Measurements from ENCODE around the gene DRAXIN.

DRAXIN gene

DNA sequence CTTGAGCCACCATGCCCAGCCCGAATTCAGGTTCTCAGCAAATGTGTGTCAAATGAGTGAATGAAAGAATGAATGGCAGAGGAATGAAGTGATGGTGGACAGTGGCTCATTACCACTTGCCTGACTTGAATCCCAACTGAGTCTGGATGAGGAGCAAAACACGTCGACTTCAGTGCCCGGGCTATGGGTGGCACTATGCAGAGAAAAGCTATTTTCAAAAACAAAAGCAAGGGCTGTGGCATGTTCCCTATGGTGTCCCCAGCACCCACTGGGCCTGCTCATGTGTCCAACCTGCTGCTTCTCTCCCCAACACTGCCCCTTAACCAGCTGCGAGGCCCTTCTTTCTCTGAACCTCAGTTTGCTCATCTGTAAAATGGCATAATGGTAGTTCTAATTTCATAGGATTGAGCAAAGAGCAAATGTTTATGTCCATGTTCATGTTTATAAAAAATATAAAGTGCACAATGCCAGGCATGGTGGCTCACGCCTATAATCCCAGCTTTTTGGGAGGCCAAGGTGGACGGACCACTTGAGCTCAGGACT lies 6.2 kb upstream of the DRAXIN start:
- DNase-seq (ENCODE audit: low read depth): no peak

DNA sequence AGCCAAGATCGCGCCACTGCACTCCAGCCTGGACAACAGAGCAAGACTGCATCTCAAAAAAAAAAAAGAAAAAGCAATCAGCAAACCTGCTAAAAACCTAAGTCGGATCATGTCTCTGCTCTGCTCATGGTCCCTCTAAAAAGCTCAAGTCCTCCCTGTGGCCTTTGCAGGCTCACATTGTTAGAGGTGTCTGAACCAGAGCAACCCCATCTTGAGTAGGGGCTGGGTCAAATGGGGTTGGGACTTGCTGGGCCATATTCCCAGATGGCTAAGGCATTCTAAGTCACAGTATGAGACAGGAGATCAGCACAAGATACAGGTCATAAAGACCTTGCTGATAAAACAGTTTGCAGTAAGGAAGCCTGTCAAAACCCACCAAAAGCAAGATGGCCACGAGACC lies 3.0 kb upstream of the DRAXIN start:
- DNase-seq (ENCODE audit: low read depth): no peak

DNA sequence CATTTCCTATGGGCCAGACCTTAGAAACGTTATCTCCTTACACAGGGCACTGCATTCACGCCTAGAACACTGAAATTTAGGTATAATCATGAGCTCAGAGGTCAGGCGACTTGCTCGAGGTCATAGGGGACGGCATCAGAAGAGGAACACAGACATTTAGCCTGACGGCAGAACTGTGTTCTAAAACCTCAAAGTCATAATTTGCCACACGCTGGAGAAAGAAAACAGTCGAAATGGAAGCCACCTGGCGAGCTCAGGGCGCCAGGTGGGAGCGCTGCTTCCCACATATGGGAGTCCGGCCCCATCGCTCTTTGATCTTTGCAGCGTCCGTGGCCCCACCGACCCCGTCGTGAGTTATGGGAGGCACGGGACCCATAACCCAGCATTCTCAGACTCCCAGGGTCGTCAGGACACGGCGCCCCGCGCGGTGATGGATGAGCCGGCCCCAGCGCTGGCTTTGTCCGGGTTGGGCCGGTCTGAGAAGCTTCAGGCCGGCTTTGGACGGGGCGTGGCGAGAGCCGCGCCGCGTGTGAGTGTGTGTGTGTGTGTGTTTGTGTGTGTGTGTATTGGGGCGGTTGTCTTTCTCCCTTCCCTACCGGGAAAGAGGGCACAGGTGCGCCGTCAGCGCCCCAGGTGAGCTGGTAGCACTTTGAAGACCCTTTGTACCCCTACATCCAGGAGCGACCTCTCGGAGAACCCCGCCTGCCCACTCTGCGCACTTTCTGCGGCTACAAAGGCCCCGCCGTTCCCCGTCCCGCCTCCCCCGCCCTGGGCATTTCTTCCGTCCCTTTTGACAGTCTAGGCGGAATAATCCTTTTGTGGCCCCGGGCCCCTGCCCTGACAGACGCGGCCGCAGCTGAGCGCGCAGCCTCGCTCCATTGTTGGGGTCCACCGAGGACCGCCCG lies 861 bp upstream of the DRAXIN start:
- DNase-seq (ENCODE audit: low read depth): no peak

DNA sequence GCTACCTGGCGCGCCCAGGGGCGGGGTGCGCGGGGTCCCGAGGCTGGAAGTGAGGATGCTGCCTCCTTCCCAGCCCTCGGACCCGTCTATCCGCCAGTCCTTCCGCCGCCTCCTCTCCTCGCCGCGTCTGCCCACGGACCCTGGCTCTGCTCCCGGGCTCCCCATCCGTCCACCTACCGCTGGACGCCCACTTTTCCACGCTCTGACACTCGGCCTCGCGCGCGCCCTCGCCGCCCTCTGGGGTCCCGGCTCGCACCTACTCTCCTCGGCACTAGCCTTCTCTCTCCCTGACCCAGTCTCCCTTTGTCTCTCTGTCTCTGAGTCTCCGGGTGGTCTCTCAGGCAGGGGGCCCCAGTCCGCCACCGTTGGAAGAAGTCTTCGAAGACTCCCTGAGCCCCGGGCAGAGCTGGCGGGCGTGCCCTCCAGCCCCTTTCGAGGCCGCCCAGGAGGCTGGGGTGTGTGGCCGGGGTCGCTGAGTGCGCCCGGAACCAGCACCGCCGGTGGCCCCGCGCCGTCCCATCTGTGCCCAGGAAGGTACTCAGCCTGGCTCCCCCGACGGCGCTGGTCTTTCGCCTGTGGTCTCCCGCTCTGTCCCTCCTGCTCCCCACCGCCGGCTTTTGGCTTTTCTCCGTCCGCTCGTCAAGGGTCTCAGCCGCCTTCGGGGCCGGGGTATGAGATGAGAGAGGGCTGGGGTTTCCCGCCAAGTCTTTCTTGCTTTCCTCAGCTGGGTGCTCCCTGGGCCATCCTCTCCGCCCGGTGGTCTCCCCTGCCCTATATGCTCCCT lies 610 bp downstream of the DRAXIN start:
- DNase-seq (ENCODE audit: low read depth): no peak

DNA sequence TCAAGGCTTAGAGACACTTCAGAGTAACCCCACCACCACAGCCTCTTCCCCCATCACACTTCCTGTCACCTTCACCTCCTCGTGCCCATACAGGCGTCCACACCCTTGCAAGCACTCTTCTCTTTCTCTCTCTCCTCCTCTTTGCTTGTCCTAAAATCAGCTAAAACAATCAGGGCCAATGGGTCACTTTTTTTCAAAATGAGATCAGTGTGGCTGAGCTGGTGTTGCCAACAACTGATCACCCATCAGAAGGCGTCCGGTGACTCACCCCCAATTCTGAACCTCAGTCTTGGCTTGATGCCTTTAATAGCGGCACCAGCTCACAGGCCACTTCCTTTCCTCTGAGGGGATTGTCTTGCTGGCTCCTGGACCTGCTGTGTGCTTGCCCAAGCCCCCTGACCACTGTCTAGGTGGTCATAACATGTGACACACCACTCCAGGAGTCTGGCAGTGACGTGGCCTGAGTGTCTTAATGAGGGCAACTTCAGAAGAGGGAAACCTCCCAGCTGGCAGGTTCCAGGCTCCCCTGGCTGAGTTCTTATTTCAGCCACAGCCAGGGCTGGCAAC lies 1.6 kb downstream of the DRAXIN start:
- peak; percentile 70 for DNase-seq (ENCODE audit: low read depth)

DNA sequence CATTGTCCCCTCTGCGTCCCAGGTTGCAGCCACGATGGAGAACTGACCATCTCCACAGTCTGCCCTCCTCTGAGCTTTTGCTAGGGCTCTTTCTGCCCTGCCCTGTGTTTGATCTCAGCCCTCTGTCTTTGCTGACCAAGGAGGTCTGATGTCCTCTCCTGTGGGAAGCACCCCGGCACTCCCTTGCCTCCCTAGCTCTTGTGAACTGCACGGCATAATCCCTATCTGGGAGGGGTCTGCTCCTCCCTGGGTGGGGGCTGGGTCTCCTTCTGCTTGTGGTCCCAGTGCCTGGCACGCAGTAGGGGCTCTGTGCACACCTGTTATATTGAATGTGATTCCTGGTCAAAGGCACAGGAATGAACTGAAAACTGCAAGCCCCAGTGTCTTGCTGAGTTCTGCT lies 2.4 kb downstream of the DRAXIN start:
- no peak for DNase-seq (ENCODE audit: low read depth)

DNA sequence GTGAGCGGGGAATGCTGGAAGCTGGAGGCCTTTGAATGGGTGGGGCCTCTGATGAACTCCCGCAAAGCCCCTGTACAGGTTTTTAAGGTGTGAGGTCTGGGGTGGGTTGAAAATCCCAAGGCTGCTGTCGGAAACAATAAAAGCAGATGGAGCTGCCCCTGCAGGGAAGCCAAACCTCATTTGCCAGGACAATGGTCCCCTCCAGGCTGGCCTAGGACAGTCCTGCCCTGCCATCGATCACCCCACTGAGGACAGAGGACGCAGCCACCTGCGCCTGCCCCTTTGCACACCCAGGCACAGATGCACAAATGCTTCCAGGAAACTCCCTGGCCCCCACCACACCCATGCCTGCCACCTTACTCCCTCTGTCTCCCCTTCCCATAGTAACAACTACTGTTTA lies 4.4 kb downstream of the DRAXIN start:
- no peak for DNase-seq (ENCODE audit: low read depth)

DNA sequence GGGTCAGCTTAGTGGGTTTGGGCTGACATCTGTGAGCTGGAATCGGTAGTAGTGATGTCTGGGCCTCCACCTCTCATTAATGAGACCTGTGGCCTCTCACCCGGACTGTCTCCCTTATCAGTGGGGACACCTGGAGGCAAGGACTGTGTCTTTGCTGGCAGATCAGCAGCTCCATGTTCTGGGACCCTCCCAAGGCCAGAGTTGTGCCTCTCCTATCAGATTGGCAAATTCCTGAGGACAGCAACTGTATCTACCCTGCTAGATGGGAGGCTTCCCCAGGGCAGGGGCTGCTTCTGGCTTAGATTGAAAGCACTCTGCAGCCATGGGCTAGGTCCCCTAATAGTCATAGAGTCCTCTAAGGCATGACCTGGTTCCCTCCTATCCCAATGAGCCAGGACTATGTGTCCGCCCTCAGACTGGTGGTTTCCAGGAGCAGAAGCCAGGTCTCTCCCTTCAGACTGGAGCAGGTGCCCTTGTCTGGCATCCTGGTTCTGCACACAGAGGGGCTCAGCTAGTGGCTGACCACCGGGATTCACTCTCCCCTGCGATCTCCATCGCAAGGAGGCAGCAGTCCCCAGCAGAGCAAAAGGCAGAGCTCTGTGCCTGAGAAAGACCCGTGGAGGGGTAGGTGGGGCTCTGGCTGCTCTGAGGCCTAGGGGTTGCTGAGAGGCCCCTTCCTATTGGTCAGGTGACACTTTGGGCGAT lies 5.8 kb downstream of the DRAXIN start:
- no peak for DNase-seq (ENCODE audit: low read depth)

DNA sequence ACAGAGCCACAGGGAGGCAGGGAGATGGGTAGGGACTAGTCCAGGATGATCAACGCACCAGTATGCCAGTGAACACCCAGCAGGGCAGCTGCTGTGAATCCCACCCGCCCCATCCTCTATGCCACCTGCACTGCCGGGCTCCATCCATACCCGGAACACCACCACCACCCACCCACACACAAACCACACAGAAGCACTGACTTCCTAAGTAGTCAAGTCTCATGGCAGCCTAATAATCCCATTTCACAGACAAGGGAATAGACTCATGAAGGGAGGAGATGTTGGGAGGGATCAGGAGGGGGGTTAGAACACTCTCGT lies 6.3 kb downstream of the DRAXIN start:
- DNase-seq (ENCODE audit: low read depth): no peak

DNA sequence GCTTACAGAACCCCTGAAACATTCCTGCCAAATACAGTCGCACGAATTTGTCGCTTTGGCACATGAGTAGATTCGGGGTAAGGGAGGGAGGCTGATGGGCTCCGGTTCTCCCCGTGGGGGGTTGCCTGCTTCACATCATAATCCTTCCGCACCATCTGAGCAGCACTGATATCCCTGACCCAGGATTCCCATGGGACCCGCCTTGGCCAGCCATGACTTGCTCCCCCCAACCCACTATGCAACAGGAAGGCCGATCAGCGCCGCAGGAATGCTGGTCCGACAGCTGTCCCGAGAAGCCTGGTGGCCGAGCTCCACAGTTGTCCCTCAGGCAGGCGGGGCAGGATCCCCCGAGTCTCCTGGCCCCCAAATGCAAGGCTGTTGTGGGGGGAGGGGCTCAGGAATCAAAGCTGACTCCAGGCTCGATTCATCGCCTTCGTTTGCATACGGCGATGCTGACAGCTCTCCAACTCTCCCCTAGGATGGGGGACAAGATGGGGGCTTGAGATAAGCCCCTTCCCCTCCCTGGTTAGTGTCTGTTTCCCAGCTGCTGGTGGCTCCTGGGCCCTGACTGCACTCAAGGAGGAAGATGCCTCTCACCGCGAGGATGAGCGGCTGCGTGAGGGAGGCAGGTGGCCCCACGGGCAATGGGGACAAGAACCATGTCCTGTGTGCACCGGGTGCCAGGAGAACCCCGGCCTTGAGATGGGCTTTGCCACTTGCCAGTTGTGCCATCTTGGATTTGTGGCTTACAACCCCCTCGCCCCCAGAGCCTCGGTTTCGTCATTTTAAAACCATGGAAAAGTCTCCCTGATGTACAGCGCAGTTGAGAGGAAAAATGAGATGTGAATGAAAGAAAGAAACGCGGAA lies 9.3 kb downstream of the DRAXIN start:
- no peak for DNase-seq (ENCODE audit: low read depth)

DNA sequence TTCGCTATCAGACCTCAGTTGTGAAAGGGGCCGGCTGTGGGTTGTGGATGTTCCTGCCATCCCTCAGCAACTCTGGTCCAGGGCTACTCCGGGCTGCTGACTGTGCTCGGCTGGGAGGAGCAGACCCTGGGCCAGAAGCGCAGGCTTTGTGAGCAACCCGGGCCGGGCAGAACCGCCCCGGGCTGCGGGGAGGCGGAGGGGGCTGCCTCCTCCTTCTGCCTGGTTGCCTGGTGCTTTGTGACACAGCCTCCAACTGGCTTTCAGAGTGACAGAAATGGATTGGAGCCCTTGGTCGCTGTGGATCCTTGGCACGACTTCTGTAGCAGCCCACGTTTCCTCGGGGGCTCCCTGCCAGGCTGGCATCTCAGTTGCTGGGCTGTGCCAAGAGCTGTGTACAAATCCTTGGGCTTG lies 10.0 kb downstream of the DRAXIN start:
- no peak for DNase-seq (ENCODE audit: low read depth)

DNA sequence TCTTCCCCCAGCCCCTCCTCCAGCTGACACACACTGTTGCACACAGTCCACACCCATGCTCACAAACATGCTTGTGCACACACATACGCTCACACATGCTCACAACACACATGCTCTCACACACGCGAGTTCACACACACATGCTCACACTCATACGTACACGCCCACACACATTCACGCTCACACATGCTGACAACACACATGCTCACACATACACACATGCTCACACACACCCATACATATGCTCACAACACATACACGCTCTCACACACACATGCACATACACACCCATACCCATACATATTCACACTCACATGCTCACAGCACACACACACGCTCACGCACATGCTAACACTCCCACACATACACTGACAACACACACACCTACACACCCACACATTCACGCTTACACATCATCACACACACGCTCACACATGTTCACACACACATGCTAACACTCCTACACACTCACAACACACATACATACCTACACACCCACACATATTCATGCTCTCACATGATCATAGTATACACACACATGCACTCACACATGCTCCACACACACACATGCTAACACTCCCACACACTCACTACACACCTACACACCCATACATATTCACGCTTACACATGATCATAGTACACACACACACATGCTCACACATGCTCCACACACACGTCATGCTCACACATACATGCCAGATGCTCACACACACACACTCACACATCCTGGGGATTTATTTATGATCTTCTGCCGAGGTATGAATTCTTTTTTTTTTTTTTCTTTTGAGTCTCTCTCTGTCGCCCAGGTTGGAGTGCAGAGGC lies 10.7 kb downstream of the DRAXIN start:
- DNase-seq (ENCODE audit: low read depth): no peak

DNA sequence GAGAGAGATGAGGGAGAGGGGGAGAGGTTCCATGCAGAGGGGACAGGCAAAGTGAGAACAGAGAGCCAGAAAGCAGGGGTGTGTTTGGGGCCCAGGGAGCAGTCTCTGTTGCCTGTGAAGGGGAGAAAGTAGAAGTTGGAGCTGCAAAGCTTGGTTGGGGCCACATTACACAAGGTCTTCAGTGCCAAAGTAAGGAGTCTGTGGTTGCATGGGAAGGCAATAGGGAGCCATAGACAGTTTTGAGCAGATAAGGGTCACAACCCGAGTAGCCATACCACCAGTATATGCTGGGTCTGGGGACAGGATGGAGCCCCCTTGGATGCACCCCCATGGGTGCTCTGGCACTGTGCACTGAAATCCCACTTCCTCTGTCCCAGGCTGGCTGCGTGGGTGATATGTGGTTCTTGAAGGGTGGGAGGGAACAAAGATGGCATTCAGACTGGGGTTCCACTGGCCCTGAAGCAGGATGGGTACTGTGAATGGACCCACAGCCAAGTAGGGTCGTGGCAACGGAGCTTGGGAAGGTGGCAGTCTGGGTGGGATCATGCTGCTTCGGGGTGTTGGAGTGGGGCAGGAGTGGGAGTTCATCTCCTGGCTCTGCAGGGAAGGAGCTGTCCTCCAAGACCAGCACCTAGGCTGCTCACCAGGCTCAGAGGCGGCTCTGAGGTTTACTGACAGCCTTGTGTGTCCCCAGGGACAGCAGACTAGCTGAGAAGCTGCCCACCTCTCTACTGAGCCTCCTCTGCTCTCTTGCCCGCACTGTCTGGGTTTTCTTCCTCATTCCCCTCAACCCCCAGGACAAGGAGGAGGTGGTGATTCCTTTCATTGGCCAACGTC lies 12.1 kb downstream of the DRAXIN start:
- DNase-seq (ENCODE audit: low read depth): no peak

DNA sequence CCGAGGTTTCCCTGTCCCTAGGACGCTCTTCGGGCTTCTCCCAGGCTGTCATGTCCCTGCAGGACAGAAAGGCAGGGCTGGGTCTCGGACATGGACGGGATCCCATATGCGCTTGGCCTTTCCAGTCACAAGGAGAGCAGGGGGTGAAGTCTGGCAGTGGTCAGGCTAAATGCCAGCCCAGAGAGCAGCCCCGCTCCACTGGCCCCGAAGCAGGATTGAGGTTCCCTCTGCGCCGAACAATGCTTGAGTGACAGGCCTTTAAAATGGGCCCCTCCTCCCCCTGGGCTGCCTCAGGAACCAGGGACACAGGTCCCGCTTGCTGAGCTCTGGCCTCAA lies 12.7 kb downstream of the DRAXIN start:
- no peak for DNase-seq (ENCODE audit: low read depth)

DNA sequence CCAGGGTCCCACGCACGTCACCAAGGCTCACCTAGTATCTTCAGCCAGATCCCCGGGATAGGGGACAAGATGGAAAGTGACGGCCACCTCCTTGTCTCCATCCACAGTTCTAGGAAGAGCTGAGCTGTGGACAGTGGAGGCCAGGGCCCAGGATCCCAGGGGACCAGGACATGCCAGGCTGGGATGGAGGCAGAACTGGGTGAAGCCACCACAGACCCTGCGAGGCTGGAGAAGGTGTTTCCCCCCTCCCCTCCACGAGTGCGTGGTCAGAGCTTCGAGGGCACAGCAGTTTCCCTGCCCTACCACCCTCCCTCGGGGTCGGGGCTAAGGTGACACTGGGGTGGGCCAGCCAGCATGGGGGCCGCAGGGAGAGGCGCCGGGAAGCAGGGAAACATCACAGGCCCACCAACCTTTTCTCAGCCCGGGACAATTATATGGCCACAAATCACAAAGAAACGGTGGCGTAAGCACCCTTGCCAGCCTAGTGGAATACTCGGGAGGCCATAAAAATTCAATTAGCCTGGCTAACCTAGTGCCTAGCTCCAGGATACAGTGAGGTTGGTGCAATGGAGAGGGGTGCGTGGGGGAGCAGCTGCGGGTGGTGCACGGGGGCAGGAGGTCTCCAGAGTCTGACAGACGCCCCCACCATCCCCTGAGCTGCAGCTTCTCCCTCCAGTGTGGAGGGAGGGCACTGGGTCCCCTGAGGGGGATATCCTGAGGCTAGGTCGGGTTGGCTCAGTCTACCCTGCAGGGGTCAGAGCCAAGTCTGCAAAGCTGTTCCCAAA lies 13.4 kb downstream of the DRAXIN start:
- no peak for DNase-seq (ENCODE audit: low read depth)

DNA sequence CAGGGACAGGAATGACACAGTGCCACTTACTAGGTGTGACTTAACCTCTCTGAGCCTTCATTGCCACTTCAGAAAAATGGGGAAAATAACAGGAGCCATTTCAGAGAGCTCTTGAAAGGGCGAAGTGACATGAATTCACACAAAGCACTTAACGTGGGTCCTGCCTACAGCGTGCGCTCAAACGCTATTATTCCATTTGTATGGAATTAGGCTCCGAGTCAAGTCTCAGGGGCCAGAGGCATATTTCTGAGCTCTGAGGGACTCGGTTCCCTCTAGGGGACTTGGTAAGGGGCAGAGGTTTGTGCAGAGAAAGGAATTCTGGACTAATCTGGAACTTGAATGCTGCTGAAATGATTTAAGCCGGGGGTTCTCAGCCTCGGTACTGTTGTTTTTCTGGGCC lies 14.1 kb downstream of the DRAXIN start:
- no peak for DNase-seq (ENCODE audit: low read depth)

DNA sequence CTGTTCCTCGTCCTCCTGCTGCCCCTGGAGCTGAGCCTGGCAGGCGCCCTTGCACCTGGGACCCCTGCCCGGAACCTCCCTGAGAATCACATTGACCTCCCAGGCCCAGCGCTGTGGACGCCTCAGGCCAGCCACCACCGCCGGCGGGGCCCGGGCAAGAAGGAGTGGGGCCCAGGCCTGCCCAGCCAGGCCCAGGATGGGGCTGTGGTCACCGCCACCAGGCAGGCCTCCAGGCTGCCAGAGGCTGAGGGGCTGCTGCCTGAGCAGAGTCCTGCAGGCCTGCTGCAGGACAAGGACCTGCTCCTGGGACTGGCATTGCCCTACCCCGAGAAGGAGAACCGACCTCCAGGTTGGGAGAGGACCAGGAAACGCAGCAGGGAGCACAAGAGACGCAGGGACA lies 14.8 kb downstream of the DRAXIN start:
- DNase-seq (ENCODE audit: low read depth): no peak

DNA sequence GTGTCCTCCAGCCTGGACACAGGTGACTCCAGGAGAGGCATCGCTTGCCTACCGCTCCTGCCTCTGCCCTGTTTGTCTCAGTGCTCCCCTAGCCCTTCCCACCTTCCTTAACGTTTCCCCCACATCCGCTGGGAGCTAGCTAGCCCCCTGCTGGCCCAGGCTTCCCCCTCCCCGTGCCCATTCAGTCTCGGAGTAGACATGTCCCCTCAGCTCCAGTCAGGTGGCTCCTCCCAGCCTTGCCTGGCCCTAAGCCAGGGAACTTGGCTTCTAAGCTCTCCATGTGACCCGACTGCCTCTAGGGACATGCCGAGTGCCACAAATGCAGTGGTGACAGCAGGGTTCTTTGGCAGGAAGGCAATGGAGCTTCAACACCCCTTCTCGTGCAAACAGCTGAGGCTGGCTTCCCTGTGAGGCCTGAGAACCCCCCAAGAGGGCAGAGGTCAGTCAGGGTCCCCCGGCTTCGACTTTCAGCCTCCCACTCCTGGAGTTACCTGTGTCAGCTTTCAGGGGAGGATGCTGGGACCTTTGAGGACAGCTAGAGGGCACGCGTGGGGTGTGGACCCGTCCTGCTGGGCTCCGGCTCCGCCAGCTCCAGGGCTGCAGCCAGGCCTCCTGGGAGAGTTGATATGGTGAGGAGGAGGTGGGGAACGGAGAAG lies 16.2 kb downstream of the DRAXIN start:
- DNase-seq (ENCODE audit: low read depth): no peak
